NCI-H524 treated with DMSO at 0.1 percent for 48 hours (cell line): ENCODE data around the gene TMEM272.

Source experiments
- DNase-seq: peaks from one replicate; lab custom pipeline; 2025; lab: John Stamatoyannopoulos, UW

Gene TMEM272, protein sequence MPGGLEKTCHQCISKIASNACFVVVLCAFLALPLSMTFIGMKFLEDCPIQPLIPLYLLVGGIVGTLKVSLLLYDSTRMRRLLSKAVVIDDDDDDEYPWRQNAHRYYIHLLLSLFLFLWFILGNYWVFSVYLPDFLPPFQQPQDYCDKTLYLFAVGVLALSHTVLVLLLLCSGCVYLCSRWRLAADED

DNA sequence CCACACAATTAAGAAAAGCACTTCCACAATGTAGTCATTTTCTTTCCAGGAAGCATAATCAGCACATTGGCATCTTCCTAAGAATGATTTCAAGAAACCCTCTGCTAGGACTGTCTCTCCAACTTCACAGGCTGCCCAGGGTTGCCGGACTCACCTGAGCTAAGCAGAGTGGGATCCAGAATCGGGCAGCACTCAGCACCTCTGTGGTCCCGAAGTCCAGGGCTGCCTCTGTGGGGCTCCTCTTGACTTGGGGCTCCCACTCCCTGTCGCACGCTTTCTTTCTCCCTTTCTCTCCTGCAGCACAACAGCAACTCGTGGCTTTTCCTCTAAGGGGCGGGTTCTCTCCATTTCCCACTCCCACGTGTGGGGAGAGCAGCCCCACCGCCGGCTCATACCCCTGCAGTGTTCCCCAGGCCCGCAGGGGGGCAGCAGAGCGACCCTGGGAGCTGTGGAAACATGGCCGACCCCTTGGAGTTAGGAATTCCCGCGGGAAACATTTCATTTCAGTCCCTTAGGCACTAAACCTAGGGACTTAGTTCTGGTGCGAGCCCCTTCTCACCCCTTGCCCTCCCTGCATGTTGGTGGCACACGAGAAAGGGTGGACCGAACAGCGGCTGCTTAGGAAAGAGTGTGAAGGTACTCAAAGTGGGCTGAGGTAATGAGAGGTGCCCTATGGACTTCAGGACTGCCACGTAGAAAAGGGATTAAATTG lies at the start of gene TMEM272:
Gene TMEM272, minus strand, starts transcription at position 316 of the 712 bp plus-strand sequence. CDS start 6,647 bp downstream, outside the sequence.
- DNase-seq: no peak

DNA sequence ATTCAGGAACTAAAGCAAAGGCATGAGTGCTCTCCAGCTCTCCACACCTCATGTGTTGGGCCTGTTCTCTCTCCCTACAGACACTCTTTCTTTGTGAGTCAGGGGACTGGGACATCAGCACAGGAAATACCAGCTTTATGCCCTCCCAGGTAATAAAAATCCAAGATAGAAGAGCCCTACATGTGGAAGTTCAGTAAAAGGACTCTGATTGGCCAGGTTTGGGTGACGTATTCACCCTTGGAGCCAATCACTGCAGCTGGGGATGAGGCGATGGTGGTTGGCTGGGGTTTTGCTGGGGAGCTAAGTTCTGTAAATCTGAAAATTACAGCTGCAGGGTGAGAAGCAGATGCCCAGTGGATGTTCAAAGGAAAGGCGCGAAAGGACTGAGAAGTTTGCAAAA lies 49.3 kb upstream of the TMEM272 start:
- no peak for DNase-seq

DNA sequence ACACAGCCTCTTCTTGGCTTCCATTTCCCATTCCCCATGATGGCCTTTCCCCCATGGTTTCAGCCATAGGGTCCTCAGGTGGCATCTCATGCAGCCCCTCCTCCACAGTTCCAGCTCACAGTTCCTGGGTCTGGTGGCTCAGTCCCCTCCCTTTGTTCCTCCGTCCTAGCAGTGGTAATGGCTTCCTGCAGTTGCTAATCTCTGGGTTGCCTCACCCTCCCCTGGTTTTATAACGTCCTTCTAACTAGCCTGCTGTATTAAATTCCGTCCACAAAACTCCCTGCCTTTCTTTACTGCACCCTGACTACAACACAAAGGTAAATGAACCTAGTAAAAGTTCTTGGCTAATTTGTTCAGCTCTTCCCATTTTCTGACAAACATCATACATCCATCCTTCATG lies 47.7 kb upstream of the TMEM272 start:
- DNase-seq: no peak

DNA sequence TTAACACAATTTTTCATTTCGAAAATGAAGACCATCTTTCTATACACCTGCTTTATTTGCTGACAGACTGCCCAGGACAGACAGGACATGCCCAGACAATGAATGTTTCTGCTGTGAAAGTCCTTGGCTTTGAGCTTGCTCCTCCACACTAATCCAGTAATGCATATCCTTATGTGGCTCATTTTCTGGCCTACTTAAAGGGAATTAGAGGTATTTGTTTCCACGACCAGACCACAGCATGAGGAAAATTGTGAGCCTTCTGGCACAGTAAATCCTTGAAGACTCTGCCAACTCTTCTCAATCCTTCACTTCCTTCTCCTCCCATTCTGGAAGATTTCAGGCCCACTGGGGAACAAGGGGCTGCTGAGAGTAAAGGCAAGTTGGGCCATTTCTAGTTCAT lies 42.5 kb upstream of the TMEM272 start:
- DNase-seq: peak; percentile 95

DNA sequence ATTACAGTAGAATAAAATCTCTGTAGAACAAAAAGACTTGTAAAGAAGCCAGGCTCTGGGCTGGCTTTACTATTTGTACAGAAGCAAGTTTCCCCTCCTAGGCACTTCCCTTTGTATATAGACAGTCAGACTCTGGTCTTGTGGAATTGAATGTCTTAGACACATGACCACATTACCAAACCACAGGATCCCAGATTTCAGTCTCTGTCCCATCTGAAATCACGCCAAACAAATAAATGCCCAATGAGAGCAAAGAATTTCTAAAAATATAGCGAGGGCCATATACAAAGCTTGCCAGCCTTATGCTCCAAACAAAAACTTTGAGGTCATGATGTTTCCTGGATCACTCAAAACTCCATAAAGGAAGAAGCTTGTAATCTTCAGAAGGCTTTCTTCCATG lies 40.7 kb upstream of the TMEM272 start:
- DNase-seq: no peak

DNA sequence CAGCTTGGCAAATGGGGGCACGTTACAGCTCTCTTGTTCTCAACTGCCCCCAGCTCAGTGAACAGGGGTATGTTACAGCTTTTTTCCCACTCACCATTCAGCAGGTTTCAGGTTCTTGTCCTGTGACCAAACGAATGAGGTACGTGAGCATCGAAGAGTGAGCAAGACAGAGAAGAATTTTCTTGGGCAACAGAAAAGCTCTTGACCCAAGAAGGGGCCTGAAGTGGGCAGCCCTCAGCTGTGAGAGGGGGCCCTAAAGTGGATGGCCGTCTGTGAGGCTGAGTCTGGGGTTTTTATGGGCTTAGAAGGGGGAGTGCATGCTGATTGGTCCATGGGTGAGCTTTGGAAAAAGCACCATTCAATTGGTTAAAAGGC lies 38.2 kb upstream of the TMEM272 start:
- no peak for DNase-seq

DNA sequence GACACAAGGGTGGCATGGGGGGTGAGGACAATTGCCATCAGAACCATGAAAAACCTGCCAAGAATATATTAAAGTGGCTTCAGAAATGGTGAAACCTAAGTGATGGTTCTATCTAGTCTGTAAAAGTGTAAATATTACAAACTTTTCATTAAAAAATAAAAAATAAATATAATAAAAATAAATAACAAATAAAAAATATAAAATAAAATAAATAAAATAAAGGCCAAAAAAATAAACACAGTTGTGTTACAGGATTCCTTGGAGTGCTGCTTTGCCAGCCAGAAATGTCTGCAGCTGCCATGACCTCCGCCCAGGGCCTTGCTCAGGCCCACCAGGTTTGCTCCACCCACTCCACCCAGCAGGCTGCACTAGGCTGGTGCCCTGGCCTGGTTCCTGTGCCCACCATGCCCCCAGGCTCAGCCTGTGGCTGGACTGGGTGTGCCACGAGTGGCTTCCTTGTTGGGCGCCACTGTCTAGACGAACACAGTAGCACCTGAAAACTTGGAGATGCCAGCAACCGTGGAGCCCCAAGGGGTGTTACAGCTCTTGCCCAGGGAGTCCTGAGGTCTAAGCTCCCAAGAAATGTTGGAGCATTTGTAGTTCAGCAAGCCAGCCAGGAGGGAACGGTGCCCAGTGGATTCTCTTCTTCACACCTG lies 37.7 kb upstream of the TMEM272 start:
- DNase-seq: no peak

DNA sequence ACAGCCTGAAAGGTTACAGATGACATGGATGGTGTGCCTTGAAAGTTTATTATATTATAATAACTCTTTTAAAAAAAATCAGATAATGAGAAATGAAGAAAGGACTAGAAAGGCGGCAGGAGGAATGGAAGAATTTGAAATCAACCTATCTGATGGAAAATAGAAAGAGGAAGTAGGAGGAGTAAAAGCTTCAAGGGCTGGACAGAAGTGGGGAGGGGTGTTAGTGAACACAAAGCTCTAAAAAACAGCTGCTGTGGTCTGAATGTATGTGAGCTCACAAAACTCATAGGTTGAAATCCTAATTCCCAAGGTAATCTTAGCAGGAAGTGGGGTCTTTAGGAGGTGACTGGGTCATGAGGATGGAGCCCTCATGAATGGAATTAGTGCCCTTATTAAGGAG lies 36.3 kb upstream of the TMEM272 start:
- no peak for DNase-seq

DNA sequence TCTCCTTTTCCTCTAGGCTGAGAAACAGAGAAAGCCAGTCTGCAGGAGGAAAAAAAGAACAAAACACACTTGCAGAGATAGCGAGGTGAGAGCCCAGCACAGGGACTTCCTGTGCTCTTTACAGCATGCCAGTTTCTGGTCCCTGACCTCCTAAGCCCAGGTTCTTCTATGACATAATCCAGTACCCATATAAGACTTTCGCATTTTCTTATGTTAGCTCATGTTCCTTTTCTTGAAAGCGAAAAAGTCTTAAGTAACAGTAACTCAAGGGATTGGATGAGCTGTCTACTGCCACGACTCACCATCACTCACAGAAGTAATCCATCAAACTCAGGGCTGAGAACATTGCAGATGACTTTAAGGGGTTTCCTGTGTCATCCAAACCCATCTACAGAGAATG lies 34.2 kb upstream of the TMEM272 start:
- no peak for DNase-seq

DNA sequence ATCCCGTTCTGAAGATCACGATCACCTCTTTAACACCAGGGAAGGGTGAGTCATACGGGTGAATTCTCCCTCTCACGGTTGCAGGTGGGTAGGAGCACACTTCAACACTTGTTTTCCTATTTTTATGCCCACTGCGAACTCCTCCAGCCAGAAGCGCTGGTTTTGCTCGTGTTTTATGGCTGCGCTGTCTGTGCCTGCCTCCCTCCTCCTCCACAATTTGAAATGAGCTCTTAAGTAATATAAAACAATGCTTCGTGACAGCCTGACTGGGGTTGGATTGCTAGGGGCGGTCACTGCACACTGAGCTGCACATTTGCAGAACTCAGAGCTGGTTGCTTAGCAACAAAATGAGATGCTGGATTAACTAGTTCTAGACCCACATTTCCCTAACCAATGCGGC lies 29.7 kb upstream of the TMEM272 start:
- DNase-seq: peak; percentile 76

DNA sequence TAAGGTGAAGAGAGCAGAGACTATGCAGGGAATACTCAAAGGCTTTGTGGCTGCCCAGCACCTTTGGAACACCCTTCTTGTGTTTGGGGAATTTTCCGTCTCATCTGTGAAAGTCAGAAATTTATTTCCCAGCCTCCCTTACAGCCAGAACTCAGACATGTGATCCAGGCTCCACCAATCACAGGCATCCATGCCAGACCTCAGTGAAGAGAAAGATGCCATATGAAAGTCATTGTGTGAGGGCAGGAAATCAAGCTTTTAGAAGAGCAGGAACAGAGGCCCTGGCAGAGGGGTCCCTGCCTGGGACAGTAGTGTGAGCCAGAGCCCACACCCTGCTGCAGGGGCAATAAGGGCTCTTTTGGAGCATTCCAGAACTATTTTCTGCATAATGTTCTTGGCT lies 28.9 kb upstream of the TMEM272 start:
- no peak for DNase-seq

DNA sequence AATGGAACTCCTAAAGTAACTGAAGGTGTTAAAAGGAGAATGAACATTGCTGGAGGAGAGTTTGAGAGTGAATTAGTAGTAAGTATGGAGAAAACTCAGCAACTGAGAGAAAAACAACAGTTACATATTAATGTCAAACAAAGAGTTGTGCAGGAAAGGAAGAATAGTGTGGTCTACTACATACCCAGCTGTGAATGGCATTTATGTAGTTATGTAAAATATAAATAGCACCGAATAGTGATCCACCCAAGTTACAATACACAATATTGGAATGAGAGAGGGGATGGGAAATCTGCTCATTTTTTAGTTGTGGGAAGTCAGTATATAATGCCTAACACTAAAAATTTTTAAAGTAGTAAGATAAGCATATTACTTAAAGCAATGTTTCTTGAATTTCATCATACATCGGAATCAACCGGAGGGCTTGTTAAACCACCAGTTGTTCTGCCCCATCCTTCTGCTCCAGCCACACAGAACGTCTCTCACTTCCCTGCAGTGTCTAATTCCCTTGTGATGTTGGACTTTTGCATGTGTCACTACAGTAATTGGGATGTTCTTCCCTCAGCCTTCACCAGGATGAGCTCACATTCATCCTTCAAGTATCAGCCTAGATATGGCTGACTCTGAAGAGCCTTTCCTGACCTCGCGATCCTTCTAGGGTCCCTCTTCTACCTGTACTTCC lies 28.3 kb upstream of the TMEM272 start:
- no peak for DNase-seq

DNA sequence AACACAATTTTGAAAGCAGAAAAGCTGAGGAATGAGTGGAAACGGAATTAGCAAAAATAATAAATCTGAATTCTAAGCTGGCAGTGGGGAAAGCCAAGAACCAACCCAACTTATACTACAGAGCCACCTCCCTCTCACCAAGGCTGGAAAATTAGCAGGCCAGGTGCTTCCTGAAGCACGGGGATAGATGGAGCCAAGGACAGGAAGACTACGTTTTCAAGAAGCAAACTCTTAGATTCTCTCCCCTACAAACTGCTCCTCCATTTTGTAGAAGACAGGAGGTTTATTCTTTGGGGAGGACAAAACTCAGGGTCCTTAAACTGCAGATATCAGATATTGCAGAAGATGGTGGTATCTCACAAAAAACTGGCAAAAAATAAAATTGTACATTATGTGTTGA lies 25.6 kb upstream of the TMEM272 start:
- no peak for DNase-seq

DNA sequence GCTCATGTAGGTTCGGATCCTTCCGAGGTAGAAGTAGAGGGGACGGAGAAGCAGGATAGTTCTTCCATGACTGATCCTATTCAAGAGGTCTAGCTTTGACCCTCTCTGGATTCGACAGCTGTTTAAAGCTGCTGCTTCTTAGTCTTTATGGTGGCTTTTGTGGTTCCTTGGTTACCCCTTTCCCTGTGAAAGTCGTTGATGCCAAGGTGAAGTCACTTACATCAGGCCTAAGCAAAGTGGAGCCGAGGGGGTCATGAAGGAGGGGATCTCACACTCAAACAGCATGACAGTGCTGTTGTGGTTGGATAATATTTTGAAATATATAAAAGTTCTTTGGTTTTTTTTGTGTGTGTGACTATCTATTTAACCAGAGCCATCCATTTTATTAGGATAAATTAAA lies 24.9 kb upstream of the TMEM272 start:
- DNase-seq: no peak

DNA sequence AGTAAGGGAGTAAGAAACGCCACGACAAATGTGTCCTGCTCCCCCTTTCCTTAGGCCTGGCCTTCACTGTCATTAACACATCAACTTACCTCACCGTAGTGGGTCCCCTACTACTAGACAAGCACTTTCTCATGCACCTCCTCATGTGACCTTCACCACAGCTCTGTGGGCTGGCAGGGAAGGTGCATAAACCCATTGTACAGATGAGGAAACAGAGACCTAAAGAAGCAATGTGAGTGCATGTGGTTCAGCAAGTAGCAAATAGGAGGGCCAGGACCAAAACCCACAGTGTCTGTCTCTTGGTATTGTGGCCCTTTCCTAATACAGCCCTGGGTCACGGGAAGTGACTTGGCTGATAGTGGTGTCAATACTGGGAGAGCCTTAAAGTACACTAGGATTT lies 22.1 kb upstream of the TMEM272 start:
- DNase-seq: no peak

DNA sequence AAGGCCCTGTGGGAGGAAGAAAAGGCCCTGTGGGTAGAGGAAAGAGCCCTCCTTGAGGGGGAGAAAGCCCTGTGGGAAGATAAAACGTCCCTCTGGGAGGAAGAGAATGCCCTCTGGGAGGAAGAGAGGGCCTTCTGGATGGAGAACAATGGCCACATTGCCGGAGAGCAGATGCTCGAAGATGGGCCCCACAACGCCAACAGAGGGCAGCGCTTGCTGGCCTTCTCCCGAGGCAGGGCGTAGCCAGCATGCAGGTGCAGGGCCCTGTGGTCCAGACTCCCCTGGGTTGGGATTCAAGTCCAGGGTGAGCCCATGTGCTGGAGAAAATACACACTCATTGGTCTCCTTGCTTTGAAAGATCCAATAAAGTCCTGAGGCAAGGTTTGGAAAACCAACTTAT lies 20.9 kb upstream of the TMEM272 start:
- no peak for DNase-seq

DNA sequence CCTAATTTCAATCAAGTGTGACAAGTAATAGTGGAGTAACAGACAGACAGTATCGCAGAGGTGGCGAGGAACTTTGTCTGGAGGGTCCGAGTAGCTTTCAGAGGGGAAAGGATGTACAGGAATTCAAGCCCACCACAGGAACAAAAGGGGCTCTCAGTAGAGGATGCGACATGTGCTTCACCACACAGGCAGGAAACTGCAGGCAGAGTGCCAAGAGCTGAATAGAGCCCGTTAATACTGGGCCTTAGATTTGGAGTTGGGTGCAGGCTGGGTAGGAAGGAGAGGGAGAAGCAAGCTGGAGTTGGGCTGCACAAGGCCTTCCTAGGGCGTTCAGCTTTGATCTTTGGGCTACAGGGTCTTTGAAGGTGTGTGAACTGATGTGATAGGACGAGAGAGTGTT lies 18.0 kb upstream of the TMEM272 start:
- DNase-seq: no peak

DNA sequence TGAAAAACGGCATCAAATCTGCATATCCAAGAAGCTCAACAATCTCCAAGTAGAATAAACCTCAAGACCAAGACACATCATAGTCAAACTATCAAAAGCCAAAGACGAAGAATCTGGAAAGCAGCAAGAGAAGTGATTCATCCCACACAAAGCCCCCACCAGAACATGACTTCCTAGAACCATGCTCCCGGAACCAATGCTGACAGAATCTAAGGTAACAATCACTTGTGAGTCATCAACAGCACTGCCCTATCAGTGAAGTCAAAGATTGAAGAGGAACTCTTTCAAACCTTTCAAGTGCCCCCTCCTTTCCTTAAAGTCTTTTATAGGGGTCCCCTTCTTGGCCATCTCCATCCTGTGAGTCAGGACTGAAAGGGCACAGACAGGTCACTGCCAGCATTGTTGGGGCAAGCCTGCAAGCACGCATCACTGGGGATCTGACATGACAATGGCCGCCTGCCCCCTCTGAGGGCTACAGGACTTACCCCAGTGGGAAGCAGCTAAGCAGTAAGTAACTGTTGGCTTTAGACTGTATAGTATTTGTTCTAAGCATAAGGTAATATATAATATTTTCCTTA lies 16.8 kb upstream of the TMEM272 start, which contains the start of gene CCDC70:
Gene CCDC70, plus strand, starts transcription at position 247 of the 578 bp plus-strand sequence. CDS start 3,443 bp downstream, outside the sequence.
- no peak for DNase-seq

DNA sequence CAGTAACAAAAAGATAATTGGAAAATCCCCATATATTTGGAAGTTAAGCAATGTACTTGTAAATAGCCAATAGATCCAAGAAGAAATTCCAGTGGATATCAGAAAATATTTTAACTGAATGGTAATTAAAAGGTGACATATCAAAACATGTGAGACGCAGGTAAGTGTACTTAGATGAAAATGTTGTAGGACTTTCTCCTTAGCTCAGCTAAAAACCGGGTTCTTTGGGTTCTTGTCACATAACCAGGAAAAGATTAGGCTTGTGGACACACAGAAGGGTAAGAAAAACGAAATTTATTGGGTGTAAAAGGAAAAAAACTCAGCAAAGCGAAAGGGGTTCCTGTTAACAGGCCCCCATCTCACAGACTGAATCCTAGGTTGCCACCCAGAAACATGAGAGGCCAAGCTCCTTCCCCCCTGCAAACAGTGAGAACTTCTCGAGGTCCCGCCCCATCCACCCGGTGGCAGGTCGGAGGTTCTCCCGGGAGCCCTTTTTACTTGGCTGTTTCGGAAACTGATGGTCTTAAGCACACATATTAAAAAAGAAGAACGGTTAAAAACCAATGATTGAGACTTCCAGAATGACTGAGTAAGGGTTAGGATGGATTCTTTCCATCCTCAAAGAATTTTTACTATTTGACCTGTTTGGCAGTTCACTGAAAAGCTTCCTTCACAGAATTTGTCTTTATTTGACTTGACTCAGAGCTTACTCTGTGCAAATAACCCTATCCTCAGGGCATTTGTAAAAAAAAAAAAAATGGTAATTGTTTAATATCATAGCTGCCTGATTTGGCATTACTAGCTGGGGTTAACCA lies 13.7 kb upstream of the TMEM272 start:
- no peak for DNase-seq

DNA sequence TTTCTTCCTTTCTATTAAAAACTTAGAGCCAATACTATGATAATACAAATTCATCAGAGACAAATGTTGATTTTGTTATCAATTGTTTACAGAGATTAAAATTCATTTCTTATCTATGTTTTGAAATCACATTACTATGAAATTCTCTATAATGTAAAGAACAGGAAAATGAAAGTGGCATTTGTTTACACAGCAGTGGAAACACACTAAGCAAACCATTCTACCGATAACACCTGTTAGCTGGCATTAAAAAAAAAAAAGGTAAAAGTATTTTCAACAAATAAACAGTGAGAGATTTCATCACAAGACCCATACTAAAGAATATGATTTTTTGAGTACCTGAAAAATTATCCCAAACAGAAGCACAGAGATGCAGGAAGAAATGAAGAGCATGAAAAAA lies 12.0 kb upstream of the TMEM272 start:
- no peak for DNase-seq

DNA sequence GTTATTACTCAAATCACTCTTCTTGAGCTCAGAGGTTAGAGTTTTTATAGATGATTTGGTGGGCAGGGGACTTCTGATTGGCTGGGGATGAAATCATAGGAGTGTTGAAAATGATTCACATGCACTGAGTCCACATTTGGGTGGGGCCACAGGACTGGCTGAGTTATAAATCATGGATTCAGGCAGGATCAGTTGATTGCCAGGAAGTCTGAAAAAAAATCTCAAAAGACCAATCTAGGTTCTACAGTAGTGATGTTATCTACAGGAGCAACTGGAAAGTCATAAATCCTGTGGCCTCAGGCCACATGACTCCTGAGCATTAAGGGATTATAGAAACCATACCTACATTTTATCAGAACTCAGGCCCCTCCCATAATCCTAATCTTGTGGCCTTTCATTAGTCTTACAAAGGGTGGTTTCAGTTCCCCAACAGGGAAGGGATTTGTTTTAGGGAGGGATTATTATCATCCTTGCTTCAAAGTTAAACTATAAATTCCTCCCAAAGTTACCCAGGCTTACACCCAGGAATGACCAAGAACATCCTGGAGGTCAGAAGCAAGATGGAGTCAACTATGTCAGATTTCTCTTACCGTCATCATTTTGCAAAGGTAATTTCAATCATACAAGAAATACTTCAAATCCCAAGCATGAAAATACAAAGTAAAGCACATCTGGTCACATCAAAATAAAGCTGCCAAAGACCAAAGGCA lies 11.2 kb upstream of the TMEM272 start:
- no peak for DNase-seq
